Prostate gland (tissue), 2 donors: ENCODE data around the gene SIDT2. TPM values are rescaled to one million over a fixed set of nuclear protein-coding genes. Genes with fewer than 3 reads are reported as not detected.

Experiments used
- DNase-seq: peaks from one replicate; pipeline ENCODE4 v3.0.0-alpha.2; 2019; ENCODE audit warnings: low spot score
- H3K27ac ChIP-seq, 2 donors: fragments of 200-600 bp; sonication (generic); 2 replicates each; pipeline ENCODE4 v1.5.1; 2017 to 2019
- H3K27me3 ChIP-seq: fragments of 200-600 bp; sonication (generic); replicated peaks from 2 replicates; pipeline ENCODE4 v1.5.1; 2019; ENCODE audit not compliant: insufficient read depth
- H3K36me3 ChIP-seq, 2 donors: fragments of 200-600 bp; sonication (generic); 1 replicate in 1 of 2; 2 replicates in 1 of 2; pipeline versions ENCODE4 v1.5.1 to v1.8.1; 2017 to 2019
- H3K4me1 ChIP-seq: fragments of 200-600 bp; sonication (generic); replicated peaks from 2 replicates; pipeline ENCODE4 v1.5.1; 2019
- H3K4me3 ChIP-seq, 2 donors: fragments of 200-600 bp; sonication (generic); 2 replicates each; pipeline ENCODE4 v1.5.1; 2017 to 2019
- H3K9me3 ChIP-seq: fragments of 200-600 bp; sonication (generic); 2 replicates; pipeline ENCODE4 v1.5.1; 2017
- POLR2A ChIP-seq: fragments of 450-650 bp; IDR thresholded peaks from one replicate; pipeline ENCODE4 v1.6.1; 2016; ENCODE audit warnings: antibody characterized with exemption, mild to moderate bottlenecking
- POLR2AphosphoS5 ChIP-seq: sonication (generic); formaldehyde crosslinking; IDR thresholded peaks from one replicate; pipeline ENCODE4 v1.6.1; 2017; ENCODE audit warnings: antibody characterized with exemption
- WGBS: methylation state at CpG from one replicate; pipeline ENCODE4 v1.1.5; 2018; 5-methylcytosine and 5-hydroxymethylcytosine counted together
- intact Hi-C: fragments of 100-400 bp; cut with DNase I; formaldehyde crosslinking; loops from one replicate; pipeline ENCODE4 v1.14.2; 2022
- total RNA-seq, 2 donors: library from RNA; depleted of rRNA; stranded (reverse); fragments of >200 nt; gene quantifications; one replicate each; pipeline ENCODE4 v1.1.0, GENCODE V29; 2016
- TF ChIP-seq, protein P1 (sequence below), 4 experiments: fragments of 200-600 bp in 2 of 4; fragments of 450-650 bp in 2 of 4; sonication (generic) in 2 of 4; IDR thresholded peaks; 1 replicate in 3 of 4; 2 replicates in 1 of 4; pipeline ENCODE4 v1.5.1; 2016 to 2019; ENCODE audit warnings: antibody characterized with exemption in 4 of 4, mild to moderate bottlenecking in 2 of 4, moderate library complexity in 2 of 4

SIDT2 gene
- total RNA-seq, 2 donors from 2014 or later = 69.5 to 144 TPM

DNA sequence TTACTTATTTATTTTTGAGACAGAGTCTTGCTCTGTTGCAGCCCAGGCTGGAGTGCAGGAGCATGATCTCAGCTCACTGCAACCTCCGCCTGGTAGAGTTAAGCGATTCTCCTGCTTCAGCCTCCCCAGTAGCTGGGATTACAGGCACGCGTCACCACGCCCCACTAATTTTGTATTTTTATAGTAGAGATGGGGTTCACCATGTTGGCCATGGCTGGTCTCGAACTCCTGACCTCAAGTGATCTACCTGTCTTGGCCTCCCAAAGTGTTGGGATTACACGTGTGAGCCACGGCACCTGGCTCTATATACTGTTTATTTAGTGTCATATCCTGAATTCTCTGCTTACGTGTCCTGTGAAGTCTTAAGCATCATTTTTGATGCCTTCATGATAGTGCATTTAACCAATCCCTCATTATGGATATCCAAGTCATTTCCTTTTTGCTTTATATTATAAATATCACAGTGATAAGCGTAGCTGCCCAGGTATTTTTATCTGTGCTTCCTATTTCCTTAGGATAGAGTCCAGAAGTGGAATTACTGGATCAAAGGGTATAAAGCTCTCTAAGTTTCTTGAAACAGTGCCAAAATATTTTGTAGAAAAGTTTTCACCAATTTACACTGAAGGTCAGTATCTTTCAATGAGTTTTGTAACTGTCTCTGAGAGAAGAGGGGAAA lies 871 bp upstream of the SIDT2 start:
- intact Hi-C loops = loop anchor here (2.0 to 5.0 kb wide), 2 partner anchors 35 to 49 kb away; partner anchors contain the start of gene PAFAH1B2
- no peak for DNase-seq
- H3K4me3 ChIP-seq = peak overlapping the region; percentile 96 to 99

DNA sequence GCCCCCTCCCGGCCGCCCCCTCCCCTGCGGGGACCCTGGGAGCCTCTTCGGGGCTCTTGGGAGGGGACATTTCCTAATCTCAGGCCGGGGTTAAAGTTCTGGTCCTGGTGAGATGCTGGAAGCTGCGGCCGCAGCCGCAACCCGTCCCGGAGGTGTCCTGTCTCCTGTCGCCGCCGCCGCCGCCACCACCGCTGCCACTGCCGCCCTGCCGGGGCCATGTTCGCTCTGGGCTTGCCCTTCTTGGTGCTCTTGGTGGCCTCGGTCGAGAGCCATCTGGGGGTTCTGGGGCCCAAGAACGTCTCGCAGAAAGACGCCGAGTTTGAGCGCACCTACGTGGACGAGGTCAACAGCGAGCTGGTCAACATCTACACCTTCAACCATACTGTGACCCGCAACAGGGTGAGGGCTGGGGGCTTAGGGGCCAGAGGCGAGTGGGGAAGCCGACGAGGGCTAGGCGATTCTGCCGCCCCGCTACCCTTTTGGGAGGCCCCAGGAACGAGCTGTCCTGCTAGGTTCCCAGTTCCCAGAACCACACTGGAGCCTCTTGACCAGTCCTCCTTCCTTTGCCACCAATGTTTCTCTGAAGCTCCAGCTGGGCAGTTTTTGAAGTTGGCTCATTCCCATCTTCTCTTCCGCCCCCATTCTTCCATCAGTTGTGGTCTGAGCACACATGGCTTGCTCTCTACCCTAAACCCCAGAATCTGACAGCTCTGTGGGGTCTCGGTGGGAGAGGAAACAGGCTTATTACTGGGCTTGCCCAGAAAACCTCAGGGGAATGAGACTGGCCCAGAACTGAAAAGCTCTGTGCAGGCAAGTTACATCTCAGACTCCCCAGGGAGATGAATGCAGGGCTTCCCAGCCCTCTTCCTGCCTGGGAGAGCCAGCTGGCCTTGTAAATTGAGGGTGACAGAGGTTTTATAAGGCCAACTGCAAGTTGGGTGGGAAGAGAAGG lies 781 bp downstream of the SIDT2 start:
- intact Hi-C loops = loop anchor here (2.0 to 5.0 kb wide), 2 partner anchors 37 to 47 kb away; partner anchors contain the start of gene PAFAH1B2
- H3K27me3 ChIP-seq = no peaks in the 10 kb centered on the region
- peak overlapping the region; percentile 96 to 99 for H3K4me3 ChIP-seq
- peak overlapping the region; percentile 98 to 99 for H3K27ac ChIP-seq
- H3K9me3 ChIP-seq = no peaks in the 10 kb centered on the region
- peaks cover 15% of the 10 kb centered on the region for H3K4me1 ChIP-seq
- no peak for DNase-seq
- 1% methylated on average over 37 of the region's 39 CpGs for WGBS
- TF ChIP-seq POLR2AphosphoS5 (peak; percentile 55), POLR2A (no peak)
- TF ChIP-seq, protein P1, sequence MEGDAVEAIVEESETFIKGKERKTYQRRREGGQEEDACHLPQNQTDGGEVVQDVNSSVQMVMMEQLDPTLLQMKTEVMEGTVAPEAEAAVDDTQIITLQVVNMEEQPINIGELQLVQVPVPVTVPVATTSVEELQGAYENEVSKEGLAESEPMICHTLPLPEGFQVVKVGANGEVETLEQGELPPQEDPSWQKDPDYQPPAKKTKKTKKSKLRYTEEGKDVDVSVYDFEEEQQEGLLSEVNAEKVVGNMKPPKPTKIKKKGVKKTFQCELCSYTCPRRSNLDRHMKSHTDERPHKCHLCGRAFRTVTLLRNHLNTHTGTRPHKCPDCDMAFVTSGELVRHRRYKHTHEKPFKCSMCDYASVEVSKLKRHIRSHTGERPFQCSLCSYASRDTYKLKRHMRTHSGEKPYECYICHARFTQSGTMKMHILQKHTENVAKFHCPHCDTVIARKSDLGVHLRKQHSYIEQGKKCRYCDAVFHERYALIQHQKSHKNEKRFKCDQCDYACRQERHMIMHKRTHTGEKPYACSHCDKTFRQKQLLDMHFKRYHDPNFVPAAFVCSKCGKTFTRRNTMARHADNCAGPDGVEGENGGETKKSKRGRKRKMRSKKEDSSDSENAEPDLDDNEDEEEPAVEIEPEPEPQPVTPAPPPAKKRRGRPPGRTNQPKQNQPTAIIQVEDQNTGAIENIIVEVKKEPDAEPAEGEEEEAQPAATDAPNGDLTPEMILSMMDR (IDR thresholded peaks at IDR 0.05) = no peak
- H3K36me3 ChIP-seq = no peaks in the 10 kb centered on the region

More for the DNA sequence above, 871 bp upstream of the SIDT2 start:
- TF ChIP-seq POLR2A = no peak
- TF ChIP-seq, protein P1 (IDR thresholded peaks at IDR 0.05) = no peak
- TF ChIP-seq POLR2AphosphoS5 = no peak
- Histone ChIP-seq H3K27me3 (no peaks in the 10 kb centered on the region), H3K9me3 (no peaks in the 10 kb centered on the region), H3K36me3 (no peaks in the 10 kb centered on the region), H3K4me1 (peaks cover 15% of the 10 kb centered on the region), H3K27ac (peak overlapping the region; percentile 98 to 99)
- 74% methylated on average over 10 of the region's 10 CpGs for WGBS

DNA sequence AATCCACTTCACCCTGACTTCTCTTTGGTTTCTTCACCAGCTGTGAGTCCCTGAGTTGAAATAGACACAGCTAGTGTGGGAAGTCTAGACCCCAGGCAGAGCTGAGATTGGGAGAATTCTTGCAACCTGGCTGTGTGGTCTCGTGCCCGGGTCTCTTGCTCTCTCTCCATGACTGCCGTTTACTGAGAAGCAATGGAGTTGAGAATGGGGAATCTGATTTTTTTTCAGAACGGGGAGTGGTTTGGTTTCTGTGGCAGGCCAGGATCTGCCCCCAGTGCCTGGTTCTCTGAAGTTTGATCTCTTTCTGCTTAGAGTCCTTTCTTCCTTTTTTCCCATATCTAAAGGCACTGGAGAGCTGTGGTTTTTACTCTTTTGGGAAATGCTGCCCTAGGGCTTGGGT lies 1.5 kb downstream of the SIDT2 start:
- no peaks in the 10 kb centered on the region for H3K9me3 ChIP-seq
- H3K4me1 ChIP-seq = peaks cover 15% of the 10 kb centered on the region
- TF ChIP-seq, protein P1 (IDR thresholded peaks at IDR 0.05) = no peak
- TF ChIP-seq POLR2AphosphoS5 = no peak
- TF ChIP-seq POLR2A = no peak
- no peaks in the 10 kb centered on the region for H3K27me3 ChIP-seq
- peak overlapping the region; percentile 96 to 99 for H3K4me3 ChIP-seq
- no peak for DNase-seq
- intact Hi-C loops = no loop called here
- H3K27ac ChIP-seq = peak overlapping the region; percentile 98 to 99
- H3K36me3 ChIP-seq = no peaks in the 10 kb centered on the region
- WGBS = 12% methylated on average over 4 of the region's 4 CpGs

DNA sequence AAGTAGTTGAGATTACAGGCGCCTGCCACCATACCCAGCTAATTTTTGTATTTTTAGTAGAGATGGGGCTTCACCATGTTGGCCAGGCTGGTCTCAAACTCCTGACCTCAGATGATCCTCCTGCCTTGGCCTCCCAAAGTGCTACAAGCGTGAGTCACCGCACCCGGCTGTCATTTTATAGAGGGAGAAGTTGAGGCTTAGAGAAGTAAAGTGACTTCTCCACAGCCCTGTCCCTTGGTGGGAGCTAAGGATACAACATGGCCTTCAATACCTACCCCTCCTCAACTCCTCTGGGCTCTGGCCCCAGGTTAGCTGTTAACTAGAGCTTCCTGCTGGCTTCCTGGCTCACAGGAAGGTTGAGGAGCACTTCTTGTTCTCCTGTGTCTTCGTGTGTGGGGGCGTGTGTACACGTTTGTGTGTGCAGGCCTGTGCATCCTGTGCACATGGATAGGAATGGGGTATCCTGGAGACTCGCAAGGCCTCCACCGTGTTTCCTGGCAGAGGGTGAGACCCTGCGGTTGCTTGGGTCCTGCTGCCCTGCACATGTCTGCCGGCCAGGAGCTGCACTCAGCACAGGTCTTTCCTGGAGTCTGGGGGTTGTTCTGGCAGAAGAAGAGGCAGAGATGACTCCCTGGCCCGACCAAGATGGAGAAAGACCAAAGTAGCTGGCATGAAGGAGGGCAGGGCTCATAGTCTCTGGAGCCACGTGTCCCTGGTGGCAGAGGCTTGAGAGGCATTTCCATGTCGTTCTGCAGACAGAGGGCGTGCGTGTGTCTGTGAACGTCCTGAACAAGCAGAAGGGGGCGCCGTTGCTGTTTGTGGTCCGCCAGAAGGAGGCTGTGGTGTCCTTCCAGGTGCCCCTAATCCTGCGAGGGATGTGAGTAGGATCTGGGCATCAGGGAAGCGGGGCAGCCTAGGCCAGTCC lies 2.4 kb downstream of the SIDT2 start:
- intact Hi-C loops = no loop called here
- WGBS = 45% methylated on average over 20 of the region's 22 CpGs
- Histone ChIP-seq H3K9me3 (no peaks in the 10 kb centered on the region), H3K36me3 (no peaks in the 10 kb centered on the region), H3K4me1 (peaks cover 15% of the 10 kb centered on the region), H3K4me3 (peak overlapping the region in 1 of 2 donors; percentile 99), H3K27me3 (no peaks in the 10 kb centered on the region), H3K27ac (peak overlapping the region; percentile 98 to 99)
- TF ChIP-seq POLR2AphosphoS5 (peak; percentile 52), POLR2A (no peak)
- TF ChIP-seq, protein P1 (IDR thresholded peaks at IDR 0.05) = peak in 3 of 4 experiments; percentile 65 to 76 (median 67)
- DNase-seq = peak; percentile 65
